GDM1 (cell line): ENCODE results near the gene PHACTR1.
A peak's percentile ranks its signal among the peaks of the same experiment; 100 is the strongest.

Experiments
- DNase-seq: peaks from one replicate; lab custom pipeline; 2025; lab: John Stamatoyannopoulos, UW

The PHACTR1 gene

GRCh38 chr6:12803486-12803885, 86.9 kb downstream of the PHACTR1 start:
- no peak for DNase-seq

- DNase-seq: no peak
Measured at GRCh38 chr6:12804952-12805645, 88.5 kb downstream of the PHACTR1 start.

DNA sequence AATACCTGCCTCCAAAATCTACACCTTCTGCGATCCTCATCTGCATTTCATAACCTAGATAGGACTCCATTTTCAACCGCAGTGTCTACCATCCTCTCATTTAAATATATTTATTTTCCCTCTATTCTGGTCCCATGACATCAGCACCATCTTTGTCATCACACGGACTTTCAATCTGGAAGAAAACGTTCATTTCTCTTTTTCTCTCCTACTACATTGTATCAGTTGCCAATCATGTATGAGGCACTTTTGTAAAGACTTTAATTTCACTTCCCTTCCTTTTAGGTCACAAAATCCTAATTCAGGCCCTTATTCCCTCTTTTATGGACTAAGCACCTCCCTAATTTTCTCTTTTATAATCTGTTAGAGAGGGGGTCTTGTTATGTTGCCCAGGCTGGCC, 89.6 kb downstream of the PHACTR1 start:
- no peak for DNase-seq

DNA sequence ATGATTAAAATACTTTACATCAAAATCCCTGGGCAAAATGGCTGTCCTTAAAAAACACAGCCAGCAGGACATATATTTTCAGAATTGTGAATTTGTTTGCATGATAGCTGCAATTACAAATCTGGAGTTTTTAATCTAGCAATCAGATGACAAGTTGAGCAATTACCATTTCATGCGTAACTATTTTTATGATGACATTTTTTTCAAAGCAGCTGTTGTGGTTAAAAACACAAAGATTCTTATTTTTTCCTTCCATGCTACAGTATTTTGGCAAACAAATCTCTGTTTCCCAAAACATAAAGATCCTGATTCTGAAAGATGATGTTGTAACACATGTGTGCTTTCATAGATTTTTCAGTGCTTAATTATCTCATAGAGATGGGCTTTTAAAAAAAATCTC, 90.2 kb downstream of the PHACTR1 start:
- DNase-seq: no peak

DNA sequence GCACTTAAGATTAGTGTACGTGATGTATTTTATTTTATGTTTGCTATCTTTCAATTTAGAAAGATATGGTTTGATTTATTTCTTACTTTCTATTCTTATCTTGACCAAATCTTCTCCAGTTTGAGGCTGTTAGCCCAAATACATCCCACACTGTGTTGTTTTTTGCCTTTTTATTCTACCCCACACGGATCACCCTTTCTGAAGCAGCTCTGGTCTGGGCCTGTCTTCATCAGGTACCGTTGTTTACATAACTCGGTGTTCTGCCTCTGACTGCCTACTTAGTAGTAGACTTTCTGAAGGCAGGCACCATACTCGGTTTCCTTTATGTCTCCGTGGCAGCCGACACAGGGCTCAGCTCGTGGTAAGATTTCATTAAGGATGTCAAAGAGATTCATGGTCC, 95.0 kb downstream of the PHACTR1 start:
- DNase-seq: no peak

- no peak for DNase-seq
Measured at GRCh38 chr6:12813321-12813720, 96.8 kb downstream of the PHACTR1 start.

DNA sequence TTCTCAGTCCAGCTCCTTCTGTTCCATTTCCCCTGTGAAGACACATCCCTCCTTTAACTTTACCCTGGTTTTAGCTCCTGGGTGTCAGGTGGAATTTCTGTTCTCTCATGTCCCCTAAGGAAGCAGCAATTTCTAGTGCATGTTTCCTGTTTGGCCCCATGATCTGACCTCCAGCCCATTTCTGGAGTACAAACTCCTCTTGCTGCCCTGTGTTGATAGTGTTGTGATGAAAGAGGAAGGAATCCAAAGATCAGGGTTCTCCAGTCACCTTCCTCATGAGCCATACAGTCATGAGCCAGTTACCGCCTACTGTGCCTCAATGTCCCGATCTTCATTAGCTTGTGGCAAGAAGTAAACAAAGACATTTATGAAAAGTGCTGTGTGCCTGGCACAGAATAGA, 97.4 kb downstream of the PHACTR1 start:
- no peak for DNase-seq

DNA sequence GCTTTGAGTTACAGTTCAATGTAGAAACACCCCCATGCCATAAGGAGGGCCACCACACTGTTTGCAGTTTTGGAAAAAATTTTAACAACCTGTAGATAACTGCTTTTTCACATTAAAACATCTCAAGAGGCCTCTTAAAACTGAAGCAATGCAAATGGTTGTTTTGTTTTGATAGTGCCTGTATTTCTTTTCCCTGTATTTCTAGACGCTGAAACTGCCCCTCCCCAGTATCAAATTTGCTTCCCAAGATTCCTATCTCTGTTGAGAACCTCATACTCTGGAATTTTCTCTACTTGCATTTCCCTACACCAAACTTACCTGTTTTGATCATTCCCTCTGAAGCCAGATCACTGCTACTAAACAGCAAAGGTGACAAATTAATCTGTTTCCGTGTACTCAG, 98.5 kb downstream of the PHACTR1 start:
- DNase-seq: no peak

DNA sequence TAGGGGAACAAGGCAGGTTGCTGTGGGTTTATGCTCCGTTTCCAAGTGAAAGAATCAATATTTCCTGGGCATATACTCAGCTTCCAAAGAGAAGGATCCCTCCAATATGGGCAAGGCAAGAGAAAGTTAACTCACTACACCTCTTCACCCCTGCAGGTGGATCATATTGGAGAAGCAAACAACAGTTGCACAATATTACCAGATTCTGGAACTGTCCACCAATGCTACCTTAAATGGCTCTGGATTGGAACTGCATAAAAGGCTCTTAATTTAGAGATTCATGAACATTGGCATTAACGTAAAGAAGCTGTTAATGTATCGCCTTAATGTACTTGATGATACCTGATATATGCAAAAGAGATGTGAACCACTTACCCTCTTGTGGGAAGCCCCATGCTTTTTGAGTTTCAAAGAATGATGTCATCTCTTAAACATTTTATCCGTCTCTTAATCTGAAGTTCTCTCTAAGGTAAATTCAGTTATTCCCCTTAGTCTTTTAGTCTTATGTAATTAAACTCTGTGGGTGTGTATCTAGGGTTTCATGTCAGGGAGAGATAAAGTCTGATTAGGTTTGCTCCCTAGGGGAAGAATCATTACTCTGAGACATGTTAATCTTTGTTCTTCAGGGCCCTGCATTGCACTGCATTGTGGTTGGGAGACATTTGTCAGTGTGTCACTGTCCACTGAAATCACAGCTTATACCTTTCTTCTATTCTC, 99.5 kb downstream of the PHACTR1 start:
- no peak for DNase-seq

GRCh38 chr6:12818324-12818723, 101.8 kb downstream of the PHACTR1 start:
- DNase-seq: no peak

DNA sequence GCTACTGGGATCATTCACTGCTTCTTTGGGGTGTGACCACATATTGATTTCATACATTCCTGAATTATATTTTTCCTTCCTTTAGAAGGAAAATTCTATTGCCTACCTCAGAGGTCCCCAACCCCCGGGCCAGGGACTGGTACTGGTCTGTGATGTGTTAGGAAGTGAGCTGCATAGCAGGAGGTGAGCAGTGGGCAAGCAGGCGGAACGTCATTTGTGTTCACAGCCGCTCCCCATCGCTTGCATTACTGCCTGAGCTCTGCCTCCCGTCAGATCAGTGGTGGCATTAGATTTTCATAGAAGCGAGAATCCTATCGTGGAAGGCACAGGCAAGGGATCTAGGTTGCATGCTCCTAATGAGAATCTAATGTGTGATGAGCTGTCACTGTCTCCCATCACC, 107.3 kb downstream of the PHACTR1 start:
- no peak for DNase-seq

GRCh38 chr6:12826584-12826983, 110.0 kb downstream of the PHACTR1 start:
- DNase-seq: no peak

- DNase-seq: no peak
Measured at GRCh38 chr6:12827921-12828320, 111.4 kb downstream of the PHACTR1 start.

- no peak for DNase-seq
Measured at GRCh38 chr6:12832226-12832735, 115.7 kb downstream of the PHACTR1 start.

- DNase-seq: no peak
Measured at GRCh38 chr6:12836009-12836408, 119.4 kb downstream of the PHACTR1 start.

- no peak for DNase-seq
Measured at GRCh38 chr6:12841619-12842018, 125.1 kb downstream of the PHACTR1 start.

- DNase-seq: no peak
Measured at GRCh38 chr6:12842114-12842513, 125.5 kb downstream of the PHACTR1 start.

DNA sequence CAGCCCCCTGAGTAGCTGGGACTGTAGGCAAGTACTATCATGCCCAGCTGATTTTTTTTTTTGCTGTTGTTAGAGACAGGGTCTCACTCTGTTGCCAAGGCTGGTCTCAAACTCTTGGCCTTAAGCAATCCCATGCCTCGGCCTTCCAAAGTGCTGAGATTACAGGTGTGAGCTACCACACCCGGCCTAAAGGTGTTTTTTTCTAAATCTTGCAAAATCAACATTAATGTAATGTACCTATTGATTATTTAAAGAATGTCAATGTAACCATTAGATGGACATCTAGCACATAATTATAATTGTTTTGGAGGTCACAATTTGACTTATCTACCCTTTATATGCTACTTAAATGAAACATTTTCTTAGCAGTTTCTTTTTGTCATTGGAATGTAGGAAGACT, 126.1 kb downstream of the PHACTR1 start:
- DNase-seq: no peak

- DNase-seq: peak; percentile 10
Measured at GRCh38 chr6:12844284-12845223, 128.0 kb downstream of the PHACTR1 start.

GRCh38 chr6:12845224-12846004, 128.8 kb downstream of the PHACTR1 start:
- no peak for DNase-seq

- DNase-seq: no peak
Measured at GRCh38 chr6:12848964-12849808, 132.6 kb downstream of the PHACTR1 start.
